Colonic mucosa (tissue), 4 donors: ENCODE measurements around the gene AGER. TPM values are rescaled to one million over a fixed set of nuclear protein-coding genes. Genes with fewer than 3 reads are reported as not detected.

Source experiments
- DNase-seq: peaks from one replicate; pipeline ENCODE4 v3.0.0-alpha.2; 2020
- H3K27ac ChIP-seq: fragments of 200-600 bp; one replicate; pipeline ENCODE4 v1.8.0; 2021
- H3K27me3 ChIP-seq: fragments of 200-600 bp; one replicate; pipeline ENCODE4 v1.8.0; 2021
- H3K36me3 ChIP-seq: fragments of 200-600 bp; one replicate; pipeline ENCODE4 v1.8.0; 2021
- H3K4me1 ChIP-seq: fragments of 200-600 bp; one replicate; pipeline ENCODE4 v1.8.0; 2021; ENCODE audit warnings: mild to moderate bottlenecking
- H3K4me3 ChIP-seq: fragments of 200-600 bp; one replicate; pipeline ENCODE4 v1.8.0; 2021
- H3K9ac ChIP-seq, 2 donors: one replicate each; pipeline ENCODE4 v1.7.0; 2013; ENCODE audit warnings: control low read depth in 2 of 2, low read depth in 2 of 2, low read length in 2 of 2
- H3K9me3 ChIP-seq: fragments of 200-600 bp; one replicate; pipeline ENCODE4 v1.8.0; 2021
- intact Hi-C: fragments of 100-400 bp; cut with DNase I; formaldehyde crosslinking; loops from one replicate; pipeline ENCODE4 v1.14.1; 2022
- total RNA-seq, 2 donors: library from RNA; stranded (reverse); fragmentation: NEBNext Ultra II Directional in 1 of 2; extraction: Animal tissue kit (Norgen Biotek cat#: 25700) in 1 of 2; gene quantifications; one replicate each; pipeline ENCODE4 v1.2.1, GENCODE V29; 2021
- TF ChIP-seq, protein P1 (sequence below): fragments of 200-600 bp; IDR thresholded peaks from one replicate; pipeline ENCODE4 v1.8.0; 2022; ENCODE audit warnings: antibody characterized with exemption, mild to moderate bottlenecking
- donor health status: healthy.
- donor health status: DM: no; HTN: no; CAD: no.
- donor health status: DM: no; HTN: no; CAD: no.

The AGER gene
- 10 to 100 TPM in 1 of 2 donors, 1 to 10 TPM in 1; 4.1 to 10.1 TPM for total RNA-seq

DNA sequence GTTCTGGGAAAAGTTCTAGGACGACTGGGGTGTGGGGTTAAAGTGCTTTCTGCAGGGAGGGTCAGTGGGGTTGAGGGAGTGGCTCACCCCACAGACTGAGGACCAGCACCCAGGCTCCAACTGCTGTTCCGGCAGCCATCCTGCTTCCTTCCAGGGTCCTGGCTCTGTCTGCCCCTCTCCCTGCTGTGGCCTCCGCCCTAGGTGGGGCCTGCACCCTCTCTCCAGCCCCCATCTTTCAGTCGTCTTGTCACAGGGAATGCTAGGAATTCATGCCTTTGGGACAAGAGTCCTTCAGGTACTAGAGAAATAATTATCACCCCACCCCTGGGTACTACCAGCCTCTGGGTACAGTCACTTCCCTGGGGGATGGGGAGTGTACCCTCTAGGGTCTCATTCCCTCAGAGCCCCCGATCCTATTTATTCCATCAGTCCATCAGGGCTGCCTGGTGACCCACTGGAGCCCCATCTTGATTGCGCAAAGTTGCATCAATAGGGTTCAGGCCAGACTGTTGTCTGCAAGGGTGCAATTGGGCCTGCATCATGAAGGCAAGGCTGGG lies at the start of gene AGER:
AGER (minus strand) TSS at position 170 of the 557 bp plus-strand sequence; CDS start at position 139, 31 bp downstream.
- DNase-seq, result no peak
- no peak within 1 kb of the TSS for H3K9ac ChIP-seq
- no peak within 1 kb of the TSS for H3K27ac ChIP-seq
- H3K4me1 ChIP-seq, result peaks cover 3% of the 10 kb centered on the region
- no peaks in the 10 kb centered on the region for H3K27me3 ChIP-seq
- peaks cover 4% of the 10 kb centered on the region for H3K36me3 ChIP-seq
- no peaks in the 10 kb centered on the region for H3K9me3 ChIP-seq
- H3K4me3 ChIP-seq, result no peak within 1 kb of the TSS
- TF ChIP-seq, protein P1, sequence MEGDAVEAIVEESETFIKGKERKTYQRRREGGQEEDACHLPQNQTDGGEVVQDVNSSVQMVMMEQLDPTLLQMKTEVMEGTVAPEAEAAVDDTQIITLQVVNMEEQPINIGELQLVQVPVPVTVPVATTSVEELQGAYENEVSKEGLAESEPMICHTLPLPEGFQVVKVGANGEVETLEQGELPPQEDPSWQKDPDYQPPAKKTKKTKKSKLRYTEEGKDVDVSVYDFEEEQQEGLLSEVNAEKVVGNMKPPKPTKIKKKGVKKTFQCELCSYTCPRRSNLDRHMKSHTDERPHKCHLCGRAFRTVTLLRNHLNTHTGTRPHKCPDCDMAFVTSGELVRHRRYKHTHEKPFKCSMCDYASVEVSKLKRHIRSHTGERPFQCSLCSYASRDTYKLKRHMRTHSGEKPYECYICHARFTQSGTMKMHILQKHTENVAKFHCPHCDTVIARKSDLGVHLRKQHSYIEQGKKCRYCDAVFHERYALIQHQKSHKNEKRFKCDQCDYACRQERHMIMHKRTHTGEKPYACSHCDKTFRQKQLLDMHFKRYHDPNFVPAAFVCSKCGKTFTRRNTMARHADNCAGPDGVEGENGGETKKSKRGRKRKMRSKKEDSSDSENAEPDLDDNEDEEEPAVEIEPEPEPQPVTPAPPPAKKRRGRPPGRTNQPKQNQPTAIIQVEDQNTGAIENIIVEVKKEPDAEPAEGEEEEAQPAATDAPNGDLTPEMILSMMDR, result no peak
- intact Hi-C loops, result no loop called here

DNA sequence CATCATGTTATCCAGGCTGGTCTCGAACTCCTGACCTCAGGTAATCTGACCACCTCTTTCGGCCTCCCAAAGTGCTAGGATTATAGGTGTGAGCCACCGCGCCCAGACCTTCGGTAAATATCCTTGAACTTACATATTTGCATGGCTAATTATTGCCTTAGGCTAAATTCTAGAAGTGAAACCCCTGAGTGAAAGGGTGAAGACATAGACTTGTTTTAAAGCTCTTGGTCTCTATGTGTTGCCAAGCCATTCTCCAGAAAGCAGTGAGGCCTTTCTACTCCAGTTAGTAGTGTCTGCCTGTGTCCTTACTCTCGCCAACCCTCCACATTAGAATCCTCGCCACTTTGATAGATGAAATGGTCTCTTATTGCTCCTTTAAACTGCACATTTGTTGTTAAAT lies 42.4 kb upstream of the AGER start:
- Histone ChIP-seq H3K27me3 (no peaks in the 10 kb centered on the region), H3K9ac (no peak overlapping the region), H3K36me3 (no peaks in the 10 kb centered on the region), H3K27ac (no peak overlapping the region), H3K9me3 (no peaks in the 10 kb centered on the region), H3K4me1 (no peaks in the 10 kb centered on the region), H3K4me3 (no peak overlapping the region)
- no peak for DNase-seq
- intact Hi-C loops, result no loop called here
- TF ChIP-seq, protein P1, result no peak

DNA sequence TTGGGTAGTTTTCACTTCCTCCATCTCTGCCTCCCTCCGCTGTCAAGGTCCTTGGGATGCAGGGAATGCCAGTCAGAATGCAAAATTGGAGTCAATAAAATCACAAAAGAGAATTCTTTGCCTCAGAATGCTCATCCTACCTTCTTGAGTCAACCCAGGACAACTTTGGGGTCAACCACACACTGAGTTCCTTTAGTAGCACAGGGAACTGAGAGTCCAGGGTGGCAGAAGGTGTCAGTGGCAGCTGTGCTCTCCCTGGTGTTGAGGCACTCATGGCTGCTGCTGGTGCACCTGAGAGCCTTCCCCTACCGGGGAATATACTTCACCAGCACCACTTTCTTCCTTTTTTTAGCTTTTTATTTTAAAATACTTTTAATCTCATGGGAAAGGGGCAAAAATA lies 40.6 kb upstream of the AGER start:
- Histone ChIP-seq H3K36me3 (no peaks in the 10 kb centered on the region), H3K27me3 (no peaks in the 10 kb centered on the region), H3K9me3 (no peaks in the 10 kb centered on the region), H3K4me1 (no peaks in the 10 kb centered on the region), H3K4me3 (no peak overlapping the region), H3K9ac (no peak overlapping the region), H3K27ac (no peak overlapping the region)
- TF ChIP-seq, protein P1, result no peak
- no peak for DNase-seq
- intact Hi-C loops, result no loop called here

DNA sequence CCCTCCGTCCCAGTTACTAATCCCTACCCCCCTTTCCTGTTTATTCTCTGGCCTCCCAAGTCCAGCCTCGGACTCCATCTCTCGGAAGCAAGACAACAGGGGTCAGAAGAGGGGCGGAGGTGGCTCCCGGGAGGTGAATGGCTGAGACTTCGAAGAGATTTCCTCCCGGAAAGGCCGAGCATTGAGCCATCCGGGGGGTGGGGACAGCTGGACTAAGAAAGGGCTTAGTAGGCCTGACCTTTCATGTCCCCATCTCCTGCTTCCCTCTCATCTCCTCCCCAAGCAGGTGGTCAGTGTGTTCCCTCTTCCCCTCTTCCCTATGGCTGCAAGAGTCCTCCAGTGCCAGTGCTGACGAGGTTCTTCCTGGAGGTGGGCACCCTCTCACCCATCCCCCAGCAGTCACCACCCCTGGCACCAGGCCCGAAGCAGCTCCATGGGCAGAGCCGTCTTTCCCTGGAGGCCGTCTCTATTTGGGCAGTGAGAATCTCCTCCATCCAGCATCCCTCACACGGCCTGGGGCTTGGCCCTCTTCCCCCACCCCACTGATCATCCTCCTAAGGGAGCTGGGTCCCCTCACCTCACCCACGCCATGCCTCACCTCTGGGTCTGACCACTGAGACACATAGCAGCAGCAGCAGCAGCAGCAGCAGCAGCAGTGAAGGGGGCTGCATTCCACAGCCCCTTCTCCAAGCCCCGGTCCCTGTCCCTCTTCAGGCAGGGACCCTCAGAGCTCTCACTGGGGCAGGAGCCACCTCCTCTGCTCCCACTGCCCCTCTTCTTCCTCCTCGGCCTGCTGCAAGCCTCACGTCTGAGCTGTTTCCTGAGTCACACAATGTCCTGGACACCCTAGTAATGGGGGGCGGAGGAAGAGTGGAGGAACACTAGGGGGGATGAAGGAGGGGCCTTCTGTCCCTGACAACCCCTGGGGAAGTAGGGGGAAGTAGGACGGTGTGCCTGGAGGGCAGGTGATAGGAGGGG lies 39.5 kb upstream of the AGER start, which contains the start of gene NOTCH4:
NOTCH4 (minus strand) TSS at position 810 of the 978 bp plus-strand sequence; CDS start at position 671, 139 bp downstream.
- Histone ChIP-seq H3K36me3 (no peaks in the 10 kb centered on the region), H3K27ac (no peak within 1 kb of the TSS), H3K9me3 (no peaks in the 10 kb centered on the region), H3K4me3 (no peak within 1 kb of the TSS), H3K9ac (no peak within 1 kb of the TSS), H3K27me3 (no peaks in the 10 kb centered on the region), H3K4me1 (no peaks in the 10 kb centered on the region)
- TF ChIP-seq, protein P1, result no peak
- intact Hi-C loops, result no loop called here
- DNase-seq, result no peak

DNA sequence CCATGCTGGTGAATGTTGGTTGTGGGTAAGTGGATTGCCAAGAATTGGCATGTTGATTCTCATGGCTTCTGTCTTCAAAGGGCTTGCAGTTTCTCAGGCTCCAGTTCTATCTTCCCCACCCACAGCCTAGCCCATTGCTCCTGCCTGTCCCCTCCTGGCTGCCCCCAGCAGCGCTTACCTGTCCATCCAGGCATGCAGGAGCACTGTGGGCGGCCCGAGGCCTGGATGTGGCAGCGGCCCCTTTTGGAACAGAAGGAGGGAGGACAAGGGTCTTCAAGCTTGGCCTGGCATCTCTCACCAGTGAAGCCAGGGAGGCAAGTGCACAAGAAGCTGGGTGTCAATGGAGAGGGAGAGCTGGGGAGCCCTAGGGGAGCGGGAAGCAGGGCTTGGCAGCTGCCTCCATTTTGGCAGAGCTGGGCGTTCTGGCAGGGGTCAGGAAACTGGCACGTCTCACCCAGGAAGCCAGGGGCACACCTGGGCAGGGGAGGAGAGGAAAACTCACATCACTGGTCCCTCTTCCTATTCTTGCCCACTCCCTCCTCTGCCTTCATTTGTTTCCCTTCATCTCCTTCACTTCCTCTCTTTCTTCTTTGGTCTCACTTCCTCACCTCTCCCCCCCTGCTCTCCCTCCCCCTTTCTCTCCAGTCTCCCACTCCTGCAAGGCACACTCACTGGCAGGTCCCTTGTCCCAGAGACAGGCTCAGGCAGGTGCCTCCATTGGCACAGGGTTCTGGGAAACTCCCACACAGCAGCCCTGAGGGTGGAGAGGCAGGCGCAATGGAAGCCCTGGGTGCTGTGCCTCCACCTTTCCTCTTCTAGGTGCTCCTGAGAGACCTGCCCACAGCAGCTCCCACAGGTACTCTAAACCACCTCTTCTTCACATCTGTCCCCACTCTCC lies 38.5 kb upstream of the AGER start:
- no peak for DNase-seq
- no peaks in the 10 kb centered on the region for H3K27me3 ChIP-seq
- H3K4me1 ChIP-seq, result no peaks in the 10 kb centered on the region
- no peak overlapping the region for H3K9ac ChIP-seq
- H3K27ac ChIP-seq, result no peak overlapping the region
- no peaks in the 10 kb centered on the region for H3K9me3 ChIP-seq
- TF ChIP-seq, protein P1, result no peak
- intact Hi-C loops, result no loop called here
- no peak overlapping the region for H3K4me3 ChIP-seq
- H3K36me3 ChIP-seq, result no peaks in the 10 kb centered on the region
